ENCODE measurements around the gene SH3D19. TPM values are rescaled to one million over a fixed set of nuclear protein-coding genes. Genes with fewer than 3 reads are reported as not detected.

SH3D19 gene
- total RNA-seq, 4 donors from 2014 or later = 35.6 to 73.1 (median 50.5) TPM

- peak; percentile 45 to 64 for ATAC-seq
- Histone ChIP-seq H3K27ac (peak overlapping the region; percentile 54 to 60 (median 57)), H3K9me3 (no peaks in the 10 kb centered on the region), H3K36me3 (no peaks in the 10 kb centered on the region), H3K4me1 (peaks cover 0 to 11% of the 10 kb centered on the region in 2 donors), H3K27me3 (no peaks in the 10 kb centered on the region), H3K4me3 (peak overlapping the region in 3 of 4 donors; percentile 1 to 31 (median 27))
- in situ Hi-C loops (cut with MboI; ENCODE audit: low sequenced_read_pairs in 4 of 4) = no loop called here
- TF ChIP-seq POLR2A (IDR thresholded peaks at IDR 0.05) = no peak
- DNase-seq = no peak
- intact Hi-C loops (cut with DNase I; ENCODE audit: low total_unique reads) = no loop called here
These were observed 99.1 kb downstream of the SH3D19 start for GRCh38 chr4:151226004-151226932.

GRCh38 chr4:151223465-151223864, 101.9 kb downstream of the SH3D19 start:
- TF ChIP-seq CTCF (IDR thresholded peaks at IDR 0.05 in 4 of 5, conservative IDR thresholded peaks at IDR 0.05 in 1 of 5) (no peak), POLR2A (IDR thresholded peaks at IDR 0.05) (no peak)
- ATAC-seq = no peak
- in situ Hi-C loops (cut with MboI; ENCODE audit: low sequenced_read_pairs in 4 of 4) = no loop called here

GRCh38 chr4:151219948-151220347, 105.5 kb downstream of the SH3D19 start:
- intact Hi-C loops (cut with DNase I; ENCODE audit: low total_unique reads) (no loop called here), in situ Hi-C loops (cut with MboI; ENCODE audit: low sequenced_read_pairs in 4 of 4) (no loop called here)
- no peak overlapping the region for H3K27ac ChIP-seq
- H3K27me3 ChIP-seq = no peaks in the 10 kb centered on the region
- DNase-seq (no peak), ATAC-seq (no peak)
- H3K4me1 ChIP-seq = peaks cover 10% of the 10 kb centered on the region in 2 donors
- no peaks in the 10 kb centered on the region for H3K9me3 ChIP-seq
- H3K4me3 ChIP-seq = no peak overlapping the region
- TF ChIP-seq POLR2A (IDR thresholded peaks at IDR 0.05) (no peak), CTCF (IDR thresholded peaks at IDR 0.05 in 4 of 5, conservative IDR thresholded peaks at IDR 0.05 in 1 of 5) (no peak)
- H3K36me3 ChIP-seq = no peaks in the 10 kb centered on the region

More at GRCh38 chr4:151223465-151223864, 101.9 kb downstream of the SH3D19 start:
- no peaks in the 10 kb centered on the region for H3K9me3 ChIP-seq
- H3K27ac ChIP-seq = no peak overlapping the region
- no peaks in the 10 kb centered on the region for H3K27me3 ChIP-seq
- no peaks in the 10 kb centered on the region for H3K36me3 ChIP-seq
- no peak for DNase-seq
- no peak overlapping the region for H3K4me3 ChIP-seq
- peaks cover 0 to 11% of the 10 kb centered on the region in 2 donors for H3K4me1 ChIP-seq
- intact Hi-C loops (cut with DNase I; ENCODE audit: low total_unique reads) = no loop called here

- TF ChIP-seq POLR2A (IDR thresholded peaks at IDR 0.05) (no peak), CTCF (IDR thresholded peaks at IDR 0.05 in 4 of 5, conservative IDR thresholded peaks at IDR 0.05 in 1 of 5) (no peak)
- DNase-seq (no peak), ATAC-seq (no peak)
- no peaks in the 10 kb centered on the region for H3K36me3 ChIP-seq
- no peak overlapping the region for H3K4me3 ChIP-seq
- H3K4me1 ChIP-seq = peaks cover 10% of the 10 kb centered on the region in 2 donors
- H3K27me3 ChIP-seq = no peaks in the 10 kb centered on the region
- no peaks in the 10 kb centered on the region for H3K9me3 ChIP-seq
- intact Hi-C loops (cut with DNase I; ENCODE audit: low total_unique reads) = no loop called here
- no peak overlapping the region for H3K27ac ChIP-seq
- in situ Hi-C loops (cut with MboI; ENCODE audit: low sequenced_read_pairs in 4 of 4) = no loop called here
These were observed 106.3 kb downstream of the SH3D19 start for GRCh38 chr4:151219091-151219490.

- TF ChIP-seq CTCF (IDR thresholded peaks at IDR 0.05 in 4 of 5, conservative IDR thresholded peaks at IDR 0.05 in 1 of 5) (no peak), POLR2A (IDR thresholded peaks at IDR 0.05) (no peak)
- H3K27me3 ChIP-seq = no peaks in the 10 kb centered on the region
- DNase-seq (no peak), ATAC-seq (no peak)
- H3K36me3 ChIP-seq = no peaks in the 10 kb centered on the region
- in situ Hi-C loops (cut with MboI; ENCODE audit: low sequenced_read_pairs in 4 of 4) (no loop called here), intact Hi-C loops (cut with DNase I; ENCODE audit: low total_unique reads) (no loop called here)
- H3K27ac ChIP-seq = no peak overlapping the region
- no peaks in the 10 kb centered on the region for H3K9me3 ChIP-seq
- peaks cover 10% of the 10 kb centered on the region in 2 donors for H3K4me1 ChIP-seq
- no peak overlapping the region for H3K4me3 ChIP-seq
These were observed 107.1 kb downstream of the SH3D19 start for GRCh38 chr4:151218343-151218742.
